Activated B cell treated with CpG ODN at 0.5 μM for 24 hours (primary cell): ENCODE data around the gene HSD17B7. TPM values are rescaled to one million over a fixed set of nuclear protein-coding genes. Genes with fewer than 3 reads are reported as not detected.

Source experiments
- ATAC-seq: fragments of 200-7000 bp; cut with Tn5 transposase; one replicate; pipeline ENCODE4 v1.10.0; 2021; ENCODE audit warnings: low read depth, mild to moderate bottlenecking, moderate library complexity
- CTCF ChIA-PET: fragments of 350-600 bp; sonication (Branson Sonifier 250); formaldehyde crosslinking; loops from one replicate; lab custom pipeline; 2021; ENCODE audit warnings: antibody characterized with exemption; lab: Charles Lee
- POLR2A ChIA-PET: fragments of 350-600 bp; sonication (Branson Sonifier 250); formaldehyde crosslinking; loops from one replicate; lab custom pipeline; 2021; ENCODE audit warnings: antibody characterized with exemption; lab: Charles Lee
- DNase-seq: peaks from one replicate; pipeline ENCODE4 v3.0.0; 2022
- H3K27ac Mint-ChIP-seq: one replicate; pipeline ENCODE4 v1.8.0; 2020; ENCODE audit warnings: mixed read lengths
- H3K27me3 Mint-ChIP-seq: one replicate; pipeline ENCODE4 v1.8.0; 2021; ENCODE audit warnings: mixed read lengths
- H3K36me3 Mint-ChIP-seq: one replicate; pipeline ENCODE4 v1.8.0; 2021; ENCODE audit warnings: low read depth, mixed read lengths
- H3K4me1 Mint-ChIP-seq: one replicate; pipeline ENCODE4 v1.8.0; 2021; ENCODE audit warnings: mixed read lengths
- H3K4me3 Mint-ChIP-seq: one replicate; pipeline ENCODE4 v1.8.0; 2020; ENCODE audit warnings: mild to moderate bottlenecking, mixed read lengths
- H3K9me3 Mint-ChIP-seq: one replicate; pipeline ENCODE4 v1.8.0; 2020; ENCODE audit warnings: mixed read lengths
- CTCF ChIP-seq: fragments of 200-600 bp; IDR thresholded peaks from one replicate; pipeline ENCODE4 v1.8.0; 2022; ENCODE audit warnings: antibody characterized with exemption, mild to moderate bottlenecking
- intact Hi-C: fragments of 100-400 bp; cut with micrococcal nuclease; formaldehyde crosslinking; loops from one replicate; pipeline ENCODE4 v1.15.1; 2024
- total RNA-seq: library from RNA; stranded (reverse); gene quantifications from 2 replicates; pipeline ENCODE4 v1.2.3, GENCODE V29; 2022

The HSD17B7 gene
- total RNA-seq, 1 donor from 2014 or later, result 32.6 TPM

GRCh38 chr1:162849711-162850110 is 59.2 kb downstream of the HSD17B7 start:
- CTCF ChIA-PET, result interaction anchor here (1.3 to 4.2 kb wide), 2 partner anchors 9 to 17 kb away, joined by 3 to 28 read pairs; partner anchors contain the start of gene CCDC190
- no peaks in the 10 kb centered on the region for H3K9me3 Mint-ChIP-seq
- ATAC-seq (no peak), DNase-seq (no peak)
- POLR2A ChIA-PET, result no interaction called here
- TF ChIP-seq CTCF, result no peak
- H3K27me3 Mint-ChIP-seq, result peaks cover 15% of the 10 kb centered on the region
- H3K27ac Mint-ChIP-seq, result no peak overlapping the region
- H3K4me3 Mint-ChIP-seq, result no peak overlapping the region
- intact Hi-C loops, result loop anchor here (5.0 kb wide), 1 partner anchor 792 kb away; no protein-coding TSS in a partner anchor
- H3K36me3 Mint-ChIP-seq, result no peaks in the 10 kb centered on the region
- H3K4me1 Mint-ChIP-seq, result no peaks in the 10 kb centered on the region

- CTCF ChIA-PET, result no interaction called here
- TF ChIP-seq CTCF, result no peak
These were observed 60.8 kb downstream of the HSD17B7 start for GRCh38 chr1:162851341-162851740.

GRCh38 chr1:162854245-162854882 is 63.9 kb downstream of the HSD17B7 start:
- no peaks in the 10 kb centered on the region for H3K9me3 Mint-ChIP-seq
- ChIA-PET CTCF (interaction anchor here (1.1 to 3.6 kb wide), 6 partner anchors 12 to 1929 kb away, joined by 3 to 48 read pairs (median 4); no protein-coding TSS in a partner anchor), POLR2A (no interaction called here)
- no peak overlapping the region for H3K4me3 Mint-ChIP-seq
- ATAC-seq (peak; percentile 50), DNase-seq (no peak)
- no peaks in the 10 kb centered on the region for H3K36me3 Mint-ChIP-seq
- H3K4me1 Mint-ChIP-seq, result no peaks in the 10 kb centered on the region
- H3K27ac Mint-ChIP-seq, result no peak overlapping the region
- TF ChIP-seq CTCF, result no peak
- peaks cover 9% of the 10 kb centered on the region for H3K27me3 Mint-ChIP-seq
- intact Hi-C loops, result loop anchor here (1.0 kb wide), 1 partner anchor 461 kb away; no protein-coding TSS in a partner anchor

More at GRCh38 chr1:162851341-162851740, 60.8 kb downstream of the HSD17B7 start:
- POLR2A ChIA-PET, result no interaction called here
- ATAC-seq (no peak), DNase-seq (no peak)
- intact Hi-C loops, result no loop called here
- Mint-ChIP-seq H3K27ac (no peak overlapping the region), H3K36me3 (no peaks in the 10 kb centered on the region), H3K4me3 (no peak overlapping the region), H3K4me1 (no peaks in the 10 kb centered on the region), H3K27me3 (peaks cover 13% of the 10 kb centered on the region), H3K9me3 (no peaks in the 10 kb centered on the region)

- no peak for TF ChIP-seq CTCF
- H3K27me3 Mint-ChIP-seq, result peaks cover 13% of the 10 kb centered on the region
- DNase-seq, result no peak
- no peak for ATAC-seq
- H3K9me3 Mint-ChIP-seq, result no peaks in the 10 kb centered on the region
- H3K27ac Mint-ChIP-seq, result no peak overlapping the region
- H3K4me3 Mint-ChIP-seq, result no peak overlapping the region
- no peaks in the 10 kb centered on the region for H3K4me1 Mint-ChIP-seq
- POLR2A ChIA-PET, result no interaction called here
- intact Hi-C loops, result no loop called here
- CTCF ChIA-PET, result interaction anchor here (3.6 kb wide), 1 partner anchor 460 kb away, joined by 48 read pairs; no protein-coding TSS in a partner anchor
- no peaks in the 10 kb centered on the region for H3K36me3 Mint-ChIP-seq
These were observed 65.1 kb downstream of the HSD17B7 start for GRCh38 chr1:162855461-162856150.

GRCh38 chr1:162856260-162856659 is 65.8 kb downstream of the HSD17B7 start:
- CTCF ChIA-PET, result interaction anchor here (1.3 to 5.3 kb wide), 2 partner anchors 8 to 459 kb away, joined by 7 to 28 read pairs; no protein-coding TSS in a partner anchor
- POLR2A ChIA-PET, result no interaction called here

More at GRCh38 chr1:162856260-162856659, 65.8 kb downstream of the HSD17B7 start:
- no peaks in the 10 kb centered on the region for H3K9me3 Mint-ChIP-seq
- peaks cover 10% of the 10 kb centered on the region for H3K27me3 Mint-ChIP-seq
- no peak overlapping the region for H3K27ac Mint-ChIP-seq
- no peak for ATAC-seq
- intact Hi-C loops, result no loop called here
- H3K4me3 Mint-ChIP-seq, result no peak overlapping the region
- DNase-seq, result no peak
- no peak for TF ChIP-seq CTCF
- no peaks in the 10 kb centered on the region for H3K4me1 Mint-ChIP-seq
- H3K36me3 Mint-ChIP-seq, result no peaks in the 10 kb centered on the region
